ENCODE data around the gene CRISP2.
A peak's percentile ranks its signal among the peaks of the same experiment; 100 is the strongest.

CRISP2 gene

GRCh38 chr6:49713346-49713745 is at the start of gene CRISP2:
Gene CRISP2, minus strand, starts transcription at chr6:49713543. Its CDS starts 4,347 bp downstream, at chr6:49709196.
- Histone ChIP-seq H3K4me3 (ENCODE audit: low read depth in 1 of 2, low read length in 1 of 2) (no peak within 1 kb of the TSS), H3K27ac (no peak within 1 kb of the TSS), H3K9me3 (peaks cover 3% of the 10 kb centered on the region), H3K4me1 (ENCODE audit: control insufficient read depth in 1 of 2, insufficient read depth in 1 of 2, low read depth in 1 of 2, low read length in 1 of 2) (no peaks in the 10 kb centered on the region), H3K27me3 (no peaks in the 10 kb centered on the region), H3K36me3 (peaks cover 80% of the 10 kb centered on the region)
- TF ChIP-seq CTCF (IDR thresholded peaks at IDR 0.05) = no peak

- Histone ChIP-seq H3K36me3 (no peaks in the 10 kb centered on the region), H3K4me1 (ENCODE audit: control insufficient read depth in 1 of 2, insufficient read depth in 1 of 2, low read depth in 1 of 2, low read length in 1 of 2) (peaks cover 56 to 79% of the 10 kb centered on the region in 2 experiments), H3K9me3 (no peaks in the 10 kb centered on the region), H3K27ac (peak within 1 kb of the TSS; percentile 77), H3K27me3 (no peaks in the 10 kb centered on the region), H3K4me3 (ENCODE audit: low read depth in 1 of 2, low read length in 1 of 2) (peak within 1 kb of the TSS; percentile 42 to 50)
- no peak for TF ChIP-seq CTCF (IDR thresholded peaks at IDR 0.05)
These were observed 30.9 kb upstream of the CRISP2 start, which contains the start of gene CRISP3 for GRCh38 chr6:49744259-49744658. Gene CRISP3, minus strand, starts transcription at chr6:49744388. Its CDS starts 21 bp downstream, at chr6:49744367.

- TF ChIP-seq CTCF (IDR thresholded peaks at IDR 0.05) = no peak
- no peaks in the 10 kb centered on the region for H3K9me3 ChIP-seq
- peak overlapping the region; percentile 42 to 50 for H3K4me3 ChIP-seq (ENCODE audit: low read depth in 1 of 2, low read length in 1 of 2)
- H3K27me3 ChIP-seq = no peaks in the 10 kb centered on the region
- H3K4me1 ChIP-seq (ENCODE audit: control insufficient read depth in 1 of 2, insufficient read depth in 1 of 2, low read depth in 1 of 2, low read length in 1 of 2) = peaks cover 64 to 88% of the 10 kb centered on the region in 2 experiments
- no peaks in the 10 kb centered on the region for H3K36me3 ChIP-seq
- peak overlapping the region; percentile 77 for H3K27ac ChIP-seq
These were observed 30.1 kb upstream of the CRISP2 start for GRCh38 chr6:49743429-49743828.

- Histone ChIP-seq H3K9me3 (no peaks in the 10 kb centered on the region), H3K36me3 (peaks cover 30% of the 10 kb centered on the region), H3K27me3 (no peaks in the 10 kb centered on the region), H3K27ac (peak overlapping the region; percentile 47), H3K4me3 (ENCODE audit: low read depth in 1 of 2, low read length in 1 of 2) (no peak overlapping the region), H3K4me1 (ENCODE audit: control insufficient read depth in 1 of 2, insufficient read depth in 1 of 2, low read depth in 1 of 2, low read length in 1 of 2) (peaks cover 50 to 60% of the 10 kb centered on the region in 2 experiments)
- no peak for TF ChIP-seq CTCF (IDR thresholded peaks at IDR 0.05)
These were observed 26.1 kb upstream of the CRISP2 start for GRCh38 chr6:49739423-49739822.

- Histone ChIP-seq H3K9me3 (no peaks in the 10 kb centered on the region), H3K4me1 (ENCODE audit: control insufficient read depth in 1 of 2, insufficient read depth in 1 of 2, low read depth in 1 of 2, low read length in 1 of 2) (peaks cover 23 to 28% of the 10 kb centered on the region in 2 experiments), H3K27ac (peak overlapping the region; percentile 14), H3K36me3 (peaks cover 63% of the 10 kb centered on the region), H3K27me3 (no peaks in the 10 kb centered on the region), H3K4me3 (ENCODE audit: low read depth in 1 of 2, low read length in 1 of 2) (no peak overlapping the region)
- TF ChIP-seq CTCF (IDR thresholded peaks at IDR 0.05) = no peak
These were observed 22.7 kb upstream of the CRISP2 start for GRCh38 chr6:49736017-49736508.

All from neutrophil (primary cell).